GM23248 (cell line): ENCODE results near the gene CAMK4. TPM values are rescaled to one million over a fixed set of nuclear protein-coding genes. Genes with fewer than 3 reads are reported as not detected.

ENCODE experiments used
- DNase-seq: peaks from one replicate; pipeline ENCODE4 v3.0.0-alpha.2; 2015
- H2AFZ ChIP-seq: fragments of 200-600 bp; sonication (generic); 2 replicates; pipeline ENCODE4 v1.6.1; 2016; ENCODE audit warnings: antibody characterized with exemption
- H3F3A ChIP-seq: fragments of 200-600 bp; sonication (generic); 2 replicates; pipeline ENCODE4 v1.6.1; 2016; ENCODE audit warnings: mild to moderate bottlenecking, antibody characterized with exemption, mixed run types; ENCODE audit not compliant: insufficient read depth
- H3K27ac ChIP-seq: fragments of 200-600 bp; sonication (generic); 2 replicates; pipeline ENCODE4 v1.5.1; 2016; ENCODE audit warnings: mild to moderate bottlenecking
- H3K27me3 ChIP-seq: fragments of 200-600 bp; sonication (generic); replicated peaks from 2 replicates; pipeline ENCODE4 v1.6.1; 2016; ENCODE audit warnings: mild to moderate bottlenecking; ENCODE audit not compliant: insufficient read depth
- H3K36me3 ChIP-seq: fragments of 200-600 bp; sonication (generic); 2 replicates; pipeline ENCODE4 v1.6.1; 2016; ENCODE audit warnings: low read depth, mild to moderate bottlenecking
- H3K4me1 ChIP-seq: fragments of 200-600 bp; sonication (generic); 2 replicates; pipeline ENCODE4 v1.6.1; 2016; ENCODE audit warnings: mild to moderate bottlenecking; ENCODE audit not compliant: insufficient read depth
- H3K4me2 ChIP-seq: fragments of 200-600 bp; sonication (generic); one replicate; pipeline ENCODE4 v1.6.1; 2016; ENCODE audit warnings: mild to moderate bottlenecking; ENCODE audit not compliant: unreplicated experiment
- H3K4me3 ChIP-seq: fragments of 200-600 bp; sonication (generic); 2 replicates; pipeline ENCODE4 v1.5.1; 2016; ENCODE audit warnings: mild to moderate bottlenecking
- H3K79me2 ChIP-seq: fragments of 200-600 bp; sonication (generic); 2 replicates; pipeline ENCODE4 v1.6.1; 2016; ENCODE audit warnings: mild to moderate bottlenecking; ENCODE audit not compliant: insufficient read depth
- H3K9ac ChIP-seq: fragments of 200-600 bp; sonication (generic); 2 replicates; pipeline ENCODE4 v1.6.1; 2016; ENCODE audit warnings: mild to moderate bottlenecking
- H3K9me2 ChIP-seq: fragments of 200-600 bp; sonication (generic); 2 replicates; pipeline ENCODE4 v1.6.1; 2016; ENCODE audit warnings: mixed run types, mild to moderate bottlenecking, moderate library complexity; ENCODE audit not compliant: insufficient read depth
- H3K9me3 ChIP-seq: fragments of 200-600 bp; sonication (generic); one replicate; pipeline ENCODE4 v1.6.1; 2017; ENCODE audit warnings: low read depth
- H4K20me1 ChIP-seq: fragments of 200-600 bp; sonication (generic); 2 replicates; pipeline ENCODE4 v1.6.0; 2016; ENCODE audit not compliant: insufficient read depth
- EZH2 ChIP-seq: fragments of 200-600 bp; sonication (generic); IDR thresholded peaks from 2 replicates; pipeline ENCODE4 v1.6.1; 2018; ENCODE audit warnings: antibody characterized with exemption, mild to moderate bottlenecking; ENCODE audit not compliant: insufficient read depth, poor library complexity, severe bottlenecking
- EZH2phosphoT487 ChIP-seq: fragments of 200-600 bp; sonication (generic); IDR thresholded peaks from 2 replicates; pipeline ENCODE4 v1.6.1; 2018; ENCODE audit warnings: antibody characterized with exemption, moderate library complexity, mild to moderate bottlenecking, low read depth; ENCODE audit not compliant: insufficient read depth
- WGBS, 2 experiments: methylation state at CpG; one replicate each; pipeline ENCODE4 v1.1.6; 2015 to 2017; ENCODE audit warnings: low lambda C conversion rate in 2 of 2, low coverage in 1 of 2; ENCODE audit errors: missing lambda C conversion rate in 2 of 2; 5-methylcytosine and 5-hydroxymethylcytosine counted together
- in situ Hi-C: fragments of 300-500 bp; cut with MboI; formaldehyde crosslinking; loops from 2 replicates; pipeline ENCODE4 v1.15.0; 2020
- polyA plus RNA-seq: library from polyadenylated mRNA; unstranded; fragments of >200 nt; fragmentation: Nextera tagmentation; extraction: Ambion mirVana; gene quantifications from 2 replicates; pipeline ENCODE4 v1.2.1, GENCODE V29; 2016
- total RNA-seq: library from RNA; depleted of rRNA; stranded (reverse); fragments of >200 nt; shearing (Covaris generic); gene quantifications from 2 replicates; pipeline ENCODE4 v1.2.3, GENCODE V29; 2014

CAMK4 gene
- total and polyA plus RNA-seq, 2 experiments from 2014 or later: 3.2 to 3.6 TPM

- H3K36me3 ChIP-seq: no peaks in the 10 kb centered on the region
- WGBS, 2 experiments: 67 to 72% methylated on average over 6 of the region's 6 CpGs
- H3K79me2 ChIP-seq: no peaks in the 10 kb centered on the region
- H3K9ac ChIP-seq: no peak overlapping the region
- peaks cover 5% of the 10 kb centered on the region; the same call in 1 of the 2 replicates for H3F3A ChIP-seq
- DNase-seq: no peak
- in situ Hi-C loops: no loop called here
- H3K27ac ChIP-seq: no peak overlapping the region
- H3K27me3 ChIP-seq: no peaks in the 10 kb centered on the region
- no peaks in the 10 kb centered on the region for H3K9me3 ChIP-seq
- H3K4me1 ChIP-seq: peaks cover 16% of the 10 kb centered on the region; the same call in 1 of the 2 replicates
- no peaks in the 10 kb centered on the region for H4K20me1 ChIP-seq
- no peak overlapping the region for H2AFZ ChIP-seq
- TF ChIP-seq EZH2 (no peak), EZH2phosphoT487 (no peak)
- no peaks in the 10 kb centered on the region for H3K9me2 ChIP-seq
- no peak overlapping the region for H3K4me2 ChIP-seq
- no peak overlapping the region for H3K4me3 ChIP-seq
These were observed 3.1 kb downstream of the CAMK4 start for GRCh38 chr5:111227226-111227782.

GRCh38 chr5:111227801-111228200 lies 3.6 kb downstream of the CAMK4 start:
- peak; percentile 72 for DNase-seq
- 9 to 13% methylated on average over 4 of the region's 4 CpGs for WGBS, 2 experiments
- H3K9ac ChIP-seq: no peak overlapping the region

GRCh38 chr5:111228520-111229220 lies 4.5 kb downstream of the CAMK4 start:
- H3K9ac ChIP-seq: no peak overlapping the region
- WGBS, 2 experiments: 73 to 80% methylated on average over 2 of the region's 2 CpGs
- no peak overlapping the region for H3K4me2 ChIP-seq
- H3K36me3 ChIP-seq: no peaks in the 10 kb centered on the region
- peaks cover 16% of the 10 kb centered on the region; the same call in 1 of the 2 replicates for H3K4me1 ChIP-seq
- in situ Hi-C loops: no loop called here
- H4K20me1 ChIP-seq: no peaks in the 10 kb centered on the region
- H3K9me3 ChIP-seq: no peaks in the 10 kb centered on the region
- no peak overlapping the region for H2AFZ ChIP-seq
- no peaks in the 10 kb centered on the region for H3K9me2 ChIP-seq
- no peaks in the 10 kb centered on the region for H3K79me2 ChIP-seq
- DNase-seq: no peak
- H3K4me3 ChIP-seq: no peak overlapping the region
- H3K27me3 ChIP-seq: no peaks in the 10 kb centered on the region
- peaks cover 5% of the 10 kb centered on the region; the same call in 1 of the 2 replicates for H3F3A ChIP-seq
- TF ChIP-seq EZH2phosphoT487 (no peak), EZH2 (no peak)
- H3K27ac ChIP-seq: no peak overlapping the region

More at GRCh38 chr5:111227801-111228200, 3.6 kb downstream of the CAMK4 start:
- Histone ChIP-seq H3K79me2 (no peaks in the 10 kb centered on the region), H3F3A (peaks cover 5% of the 10 kb centered on the region; the same call in 1 of the 2 replicates), H3K4me3 (no peak overlapping the region), H3K9me2 (no peaks in the 10 kb centered on the region), H3K4me2 (peak overlapping the region; percentile 14), H3K27ac (no peak overlapping the region), H4K20me1 (no peaks in the 10 kb centered on the region), H2AFZ (no peak overlapping the region), H3K4me1 (peaks cover 16% of the 10 kb centered on the region; the same call in 1 of the 2 replicates), H3K36me3 (no peaks in the 10 kb centered on the region), H3K27me3 (no peaks in the 10 kb centered on the region), H3K9me3 (no peaks in the 10 kb centered on the region)
- TF ChIP-seq EZH2 (no peak), EZH2phosphoT487 (no peak)
- in situ Hi-C loops: no loop called here

GRCh38 chr5:111229221-111229835 lies 5.1 kb downstream of the CAMK4 start:
- in situ Hi-C loops: no loop called here

More at GRCh38 chr5:111229221-111229835, 5.1 kb downstream of the CAMK4 start:
- no peak for TF ChIP-seq EZH2
- TF ChIP-seq EZH2phosphoT487: no peak
- Histone ChIP-seq H3K9me2 (no peaks in the 10 kb centered on the region), H3K9ac (no peak overlapping the region), H3K27me3 (no peaks in the 10 kb centered on the region), H4K20me1 (no peaks in the 10 kb centered on the region), H3K79me2 (no peaks in the 10 kb centered on the region), H3F3A (peaks cover 5% of the 10 kb centered on the region; the same call in 1 of the 2 replicates), H3K4me1 (peaks cover 16% of the 10 kb centered on the region; the same call in 1 of the 2 replicates), H3K4me2 (no peak overlapping the region), H3K27ac (no peak overlapping the region), H3K9me3 (no peaks in the 10 kb centered on the region), H2AFZ (no peak overlapping the region), H3K4me3 (no peak overlapping the region), H3K36me3 (no peaks in the 10 kb centered on the region)
- WGBS, 2 experiments: 71 to 75% methylated on average over 5 of the region's 5 CpGs
- no peak for DNase-seq
